HG03469 (cell line): ENCODE results near the gene PSME2.
A peak's percentile ranks its signal among the peaks of the same experiment; 100 is the strongest.

Experiments used
- ATAC-seq: cut with Tn5 transposase; IDR thresholded peaks from one replicate; pipeline ENCODE4 v1.9.1; 2021; ENCODE audit warnings: mild to moderate bottlenecking, moderate library complexity, moderate number of reproducible peaks; ENCODE audit not compliant: unreplicated experiment

Gene PSME2

DNA sequence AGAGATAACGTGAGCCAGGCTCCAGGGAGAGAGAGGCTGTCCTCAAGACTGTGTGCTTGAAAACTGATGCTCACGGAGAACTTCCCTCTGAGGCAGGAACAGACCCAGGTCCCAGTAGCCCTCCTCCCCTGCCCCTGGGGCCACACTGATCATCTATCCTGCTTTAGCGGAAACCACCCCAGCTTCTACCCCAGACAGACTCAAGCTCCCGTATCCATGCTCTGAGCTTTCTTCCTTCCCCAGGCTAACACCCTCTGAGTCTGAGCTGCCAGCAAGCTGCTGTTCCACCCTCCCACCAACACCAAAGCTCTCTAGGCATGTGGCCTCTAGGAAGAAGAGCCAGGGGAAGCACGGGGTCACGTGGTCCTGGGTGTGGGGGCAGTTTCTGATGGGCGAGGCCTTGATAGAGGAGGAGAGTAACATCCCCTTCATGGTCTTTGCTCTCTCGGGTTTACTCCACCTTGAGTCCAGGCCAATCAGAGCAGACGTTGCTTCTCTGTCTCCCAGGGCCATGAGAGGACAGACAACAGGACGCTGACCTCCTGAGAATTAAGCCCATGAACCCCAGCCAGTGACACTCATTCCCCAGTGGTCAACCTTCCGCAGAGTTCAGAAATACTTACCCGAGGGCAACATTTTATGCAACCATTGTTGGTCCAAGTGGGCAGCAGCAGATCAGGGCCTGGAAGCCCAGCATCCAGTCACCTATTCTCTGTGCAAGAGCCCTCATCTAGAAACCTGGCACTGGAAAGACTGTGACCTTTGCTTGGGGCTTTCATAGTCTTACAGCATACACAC is 50.9 kb downstream of the PSME2 start:
- ATAC-seq = peak; percentile 49

DNA sequence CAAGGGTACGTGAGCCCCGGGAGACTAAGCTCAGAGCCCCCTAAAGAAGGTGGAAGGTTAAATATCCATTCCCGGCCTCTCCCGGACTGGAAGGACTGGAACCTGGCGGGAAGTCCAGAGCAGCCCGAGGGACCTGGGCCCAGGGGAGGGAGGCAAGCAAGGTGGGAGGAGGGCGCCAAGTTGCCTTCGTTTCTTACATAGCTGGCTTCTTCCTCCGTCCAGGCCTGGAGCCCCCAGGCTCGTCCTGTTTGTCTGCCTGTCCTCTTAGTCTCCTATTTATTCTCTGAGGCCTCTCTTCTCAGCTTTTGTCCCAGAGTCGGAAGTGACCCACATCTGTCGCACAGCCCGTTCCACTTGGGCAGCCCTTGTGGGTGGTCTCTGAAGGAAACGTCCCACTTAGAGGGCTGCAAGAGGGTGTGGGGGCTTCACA is 51.6 kb downstream of the PSME2 start:
- ATAC-seq = no peak

DNA sequence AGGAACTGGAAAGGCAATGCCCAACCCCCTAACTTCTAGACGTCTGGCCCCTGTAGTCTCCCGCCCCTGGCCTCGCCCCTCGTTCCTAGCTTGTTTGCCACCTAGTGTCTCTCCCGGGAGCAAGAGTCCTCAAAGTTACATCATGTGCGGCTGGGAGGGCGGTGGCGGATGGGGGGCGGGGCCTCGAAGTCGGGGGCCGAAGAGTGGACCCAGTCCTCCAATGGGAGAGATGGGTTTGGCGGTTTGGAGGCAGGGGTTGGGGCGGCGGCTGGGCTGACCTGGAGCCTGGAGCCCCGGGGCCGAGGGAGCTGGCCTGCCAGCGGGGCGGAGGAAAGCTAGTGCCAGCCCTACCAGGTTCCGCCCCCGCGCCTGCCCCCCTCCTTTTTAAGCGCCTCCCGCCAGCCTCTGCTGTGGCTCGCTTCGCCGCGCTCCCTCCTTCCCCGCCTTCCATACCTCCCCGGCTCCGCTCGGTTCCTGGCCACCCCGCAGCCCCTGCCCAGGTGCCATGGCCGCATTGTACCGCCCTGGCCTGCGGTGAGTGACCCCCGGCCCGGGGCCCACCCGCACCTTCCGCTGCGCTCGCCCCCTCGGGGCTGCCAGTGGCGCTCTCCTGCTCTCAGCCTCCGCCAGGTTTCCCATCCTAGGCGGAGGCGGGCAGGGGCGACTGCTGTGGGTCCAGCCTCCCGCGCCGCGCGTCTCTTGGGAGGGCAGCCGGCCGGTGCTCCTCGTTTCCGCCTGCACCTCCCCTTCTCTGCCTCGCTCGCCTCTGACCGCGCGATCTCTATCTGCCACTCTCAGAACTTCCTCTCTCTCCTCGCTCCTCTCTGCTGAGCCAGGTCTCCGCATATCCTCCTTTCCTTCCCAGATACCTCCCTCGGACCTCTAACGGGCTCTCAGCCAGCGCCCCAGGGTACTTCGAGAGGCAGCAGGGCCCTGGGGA is 52.2 kb downstream of the PSME2 start, which contains the start of gene PCK2:
TSS of gene PCK2 (plus strand) at position 411 of the 940 bp plus-strand sequence. CDS start at position 506, 95 bp downstream.
- ATAC-seq = no peak
